Stimulated activated CD4-positive, alpha-beta T cell treated with anti-CD3 and anti-CD28 coated beads, Interleukin-15, amount 100 ng/mL, for 24 hours (primary cell): ENCODE data around the gene PDE4A.
"Not testable (repeated sequence)": the region's sequence is repeated elsewhere in the genome, so short reads cannot be mapped to it uniquely, and the experiment has no call there.

Source experiments
- DNase-seq: peaks from one replicate; pipeline ENCODE4 v3.0.0-alpha.2; 2020

The PDE4A gene

DNA sequence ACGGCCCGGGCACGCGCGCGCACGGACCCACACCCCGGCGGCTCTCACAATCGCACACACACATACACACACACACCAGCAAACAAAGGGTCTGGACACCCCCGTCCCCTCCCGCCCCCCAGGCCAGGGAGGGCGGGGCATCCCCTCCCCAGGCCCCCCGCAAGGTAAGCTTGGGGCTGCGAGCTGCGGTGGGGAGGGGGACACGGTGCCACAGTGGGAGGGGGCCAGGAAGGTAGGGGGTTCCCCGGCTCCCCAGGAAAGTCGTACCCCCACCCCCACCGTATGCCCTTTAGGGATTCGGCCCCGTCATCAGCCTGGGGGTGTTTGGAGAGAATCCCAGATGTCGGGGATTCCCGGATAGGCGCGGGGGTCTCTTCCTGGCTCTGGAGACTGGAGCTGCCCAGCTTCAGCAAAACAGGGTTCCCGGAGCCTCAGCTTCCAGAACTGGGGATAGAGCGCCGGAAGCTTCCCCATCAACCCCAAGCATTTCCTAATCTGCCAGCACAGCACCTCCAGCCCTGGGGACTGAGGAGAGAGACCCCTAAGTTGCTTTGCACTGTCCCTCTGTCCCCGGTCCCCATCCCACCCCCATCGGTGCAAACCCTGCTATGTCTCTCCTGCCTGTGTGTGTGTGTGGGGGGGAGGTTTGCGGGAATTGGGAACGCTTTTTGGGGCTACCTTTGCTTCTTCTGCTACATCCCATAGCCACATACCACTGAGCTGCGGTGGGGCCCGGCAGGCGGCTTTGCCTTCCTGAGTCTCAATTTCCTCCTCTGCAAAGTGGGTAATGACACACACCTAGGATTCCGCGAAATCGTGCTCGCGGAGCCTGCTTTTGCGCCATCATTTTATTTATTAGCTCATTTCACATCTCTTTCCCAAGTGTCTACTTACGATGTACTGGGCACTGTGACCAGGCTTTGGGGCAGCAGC lies 15.2 kb upstream of the PDE4A start:
- peak; percentile 75 for DNase-seq

DNA sequence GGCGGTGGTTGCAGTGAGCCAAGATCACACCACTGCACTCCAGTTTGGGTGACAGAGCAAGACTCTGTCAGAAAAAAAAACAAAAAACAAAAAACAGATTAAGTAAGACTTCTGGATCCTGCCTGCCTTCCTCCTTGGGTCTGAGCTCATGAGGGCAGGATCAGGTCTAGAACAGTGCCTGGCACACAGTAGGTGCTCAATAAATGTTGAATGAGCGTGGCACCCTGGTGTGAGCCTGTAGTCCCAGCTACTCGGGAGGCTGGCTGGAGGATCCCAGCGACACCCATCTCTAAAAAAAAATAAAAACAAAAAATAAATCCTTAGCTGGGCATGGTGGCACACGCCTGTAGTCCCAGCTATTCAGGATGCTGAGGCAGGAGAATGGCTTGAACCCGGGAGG lies 14.1 kb upstream of the PDE4A start:
- DNase-seq, result no peak

DNA sequence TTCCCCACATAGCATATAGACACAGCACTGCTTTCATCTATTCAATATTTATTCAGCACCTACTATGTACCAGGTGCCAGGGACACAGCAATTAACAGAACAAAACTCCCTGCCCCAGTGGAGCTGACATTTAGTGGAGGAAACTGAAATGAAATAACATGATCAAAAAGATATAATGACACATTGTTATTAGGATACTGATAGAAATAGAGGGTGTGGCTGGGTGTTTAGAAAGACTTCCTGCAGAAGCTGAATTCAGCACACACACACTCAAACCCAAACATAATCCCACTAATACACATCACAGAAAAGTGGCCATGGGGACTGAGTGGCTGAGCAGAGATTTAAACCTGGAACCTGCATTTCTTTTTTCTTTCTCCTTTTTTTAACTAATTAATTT lies 13.2 kb upstream of the PDE4A start:
- no peak for DNase-seq

DNA sequence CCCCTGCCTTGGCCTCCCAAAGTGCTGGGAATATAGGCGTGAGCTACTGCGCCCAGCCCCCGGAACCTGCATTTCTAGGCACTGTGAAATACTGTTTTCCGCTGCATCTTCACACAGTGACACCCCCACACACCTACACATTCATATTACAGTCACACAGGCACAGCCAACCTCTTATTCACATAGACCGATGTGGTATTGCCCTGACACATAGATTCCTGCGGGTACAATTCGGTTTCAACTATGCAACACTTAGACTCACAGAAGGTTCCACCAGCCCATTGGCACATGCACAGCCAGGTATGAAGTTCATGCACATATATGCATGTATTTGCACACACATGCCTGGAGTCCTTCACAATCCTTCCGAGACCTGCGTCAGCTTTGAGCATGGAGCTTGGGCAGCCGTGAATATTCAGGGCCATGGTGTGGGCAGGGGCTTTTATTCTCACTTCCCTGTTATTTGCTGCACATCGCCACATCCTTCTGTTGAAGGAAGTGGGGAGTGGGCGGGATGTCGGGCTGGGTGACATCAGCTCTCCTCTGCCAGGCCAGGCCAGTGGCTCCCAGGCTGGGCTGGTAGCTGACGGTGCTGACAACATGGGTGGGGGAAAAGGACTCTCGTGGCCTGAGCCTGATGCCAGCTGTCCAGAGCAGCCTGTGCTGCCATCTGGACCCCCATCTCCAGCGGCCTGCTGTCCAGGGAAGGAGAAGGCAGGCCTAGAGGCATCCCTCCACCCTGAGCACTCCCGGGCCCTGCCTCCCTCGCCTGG lies 11.6 kb upstream of the PDE4A start:
- peak; percentile 80 for DNase-seq

DNA sequence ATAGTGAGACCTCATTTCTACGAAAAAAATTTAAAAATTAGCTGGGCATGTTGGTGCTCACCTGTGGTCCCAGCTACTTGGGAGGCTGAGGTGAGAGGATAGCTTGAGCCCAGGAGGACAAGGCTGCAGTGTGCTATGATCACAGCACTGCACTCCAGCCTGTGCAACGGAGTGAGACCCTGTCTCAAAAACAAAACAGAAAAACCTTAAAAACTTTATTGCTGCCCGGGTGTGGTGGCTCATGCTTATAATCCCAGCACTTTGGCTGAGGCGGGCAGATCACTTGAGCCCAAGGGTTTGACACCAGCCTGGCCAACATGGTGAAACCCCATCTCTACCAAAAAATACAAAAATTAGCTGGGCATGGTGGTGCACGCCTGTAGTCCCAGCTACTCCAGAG lies 9.1 kb upstream of the PDE4A start:
- DNase-seq, result not testable (repeated sequence)

DNA sequence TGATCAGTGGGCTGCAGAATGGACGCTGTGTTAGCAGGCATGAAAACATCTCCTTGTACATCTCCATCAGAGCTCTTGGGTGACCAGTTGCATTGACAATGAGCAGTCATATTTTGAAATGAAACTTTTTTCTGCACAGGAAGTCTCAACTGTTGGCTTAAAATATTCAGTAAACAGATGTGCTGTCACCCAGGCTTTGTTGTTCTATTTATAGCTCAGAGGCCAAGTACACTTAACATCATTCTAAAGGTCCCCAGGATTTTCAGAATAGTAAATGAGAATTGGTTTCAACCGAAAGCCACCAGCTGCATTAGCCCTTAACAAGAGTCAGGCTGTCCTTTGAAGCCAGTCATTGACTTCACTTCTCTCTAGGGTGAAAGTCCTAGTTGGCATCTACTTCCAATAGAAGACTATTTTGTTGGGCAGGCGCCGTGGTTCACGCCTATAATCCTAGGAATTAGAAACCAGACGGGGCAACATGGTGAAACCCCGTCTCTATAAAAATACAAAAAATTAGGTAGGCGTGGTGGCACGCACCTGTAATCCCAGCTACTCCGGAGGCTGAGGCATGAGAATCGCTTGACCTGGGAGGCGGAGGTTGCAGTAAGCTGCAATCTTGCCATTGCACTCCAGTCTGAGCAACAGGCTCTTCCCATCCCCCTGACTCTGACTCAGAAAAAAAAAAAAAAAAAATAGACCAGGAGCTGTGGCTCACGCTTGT lies 7.9 kb upstream of the PDE4A start:
- no peak for DNase-seq

DNA sequence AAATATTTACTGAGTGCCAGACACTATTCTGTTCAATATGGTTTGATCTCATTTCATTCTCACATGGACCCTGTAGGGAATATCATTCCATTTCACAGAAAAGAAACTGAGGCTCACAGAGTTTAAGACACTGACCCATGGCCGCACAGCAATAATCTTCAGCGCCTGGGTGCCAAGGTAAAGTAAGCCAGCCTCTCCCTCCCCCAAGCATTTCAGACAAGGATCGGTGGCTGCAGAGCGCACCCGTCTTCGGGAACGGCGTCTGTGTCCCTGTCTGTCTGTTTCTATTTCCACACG lies 4.3 kb upstream of the PDE4A start:
- no peak for DNase-seq

DNA sequence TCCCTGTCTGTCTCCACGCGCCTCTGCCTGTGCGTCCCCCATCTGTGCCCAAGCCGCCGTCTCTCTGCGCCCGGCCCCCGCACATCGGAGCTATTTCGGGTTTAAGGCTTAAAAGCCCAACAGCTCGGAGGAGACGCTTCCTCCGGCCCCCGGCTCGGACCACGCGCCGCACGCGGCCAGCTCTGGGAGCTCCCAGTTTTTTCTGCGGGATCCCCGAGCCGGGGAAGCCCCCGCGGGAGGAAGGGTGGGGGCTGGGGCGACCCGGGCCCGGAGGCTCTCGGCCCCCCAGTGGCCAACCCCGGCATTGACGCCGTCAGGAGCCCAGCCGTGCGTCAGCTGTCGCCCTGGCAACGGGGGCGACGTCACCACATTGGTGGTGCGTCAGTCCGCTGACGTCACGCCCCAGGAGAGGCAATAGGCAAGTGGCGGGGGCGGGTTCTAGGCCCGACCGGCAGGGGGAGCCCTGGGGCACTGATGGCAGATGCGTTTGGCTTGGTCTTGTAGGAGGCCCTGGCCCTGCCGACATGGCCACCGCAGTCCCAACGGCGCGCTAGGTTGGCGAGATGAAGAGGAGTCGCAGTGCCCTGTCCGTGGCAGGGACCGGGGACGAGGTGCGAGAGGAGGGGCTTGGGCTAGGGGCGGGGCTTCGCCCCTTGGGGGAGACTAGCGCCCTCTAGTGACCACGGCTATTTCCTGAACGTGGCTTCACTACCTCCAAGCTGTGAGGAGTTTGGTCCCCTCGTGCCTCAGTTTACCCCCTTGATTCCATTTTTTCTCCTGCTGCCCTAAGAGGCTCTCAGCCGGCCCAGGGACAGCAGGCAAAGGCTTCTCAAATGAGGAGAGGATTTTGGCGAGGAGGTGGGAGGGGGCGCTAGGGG lies 3.7 kb upstream of the PDE4A start:
- peak; percentile 93 for DNase-seq

DNA sequence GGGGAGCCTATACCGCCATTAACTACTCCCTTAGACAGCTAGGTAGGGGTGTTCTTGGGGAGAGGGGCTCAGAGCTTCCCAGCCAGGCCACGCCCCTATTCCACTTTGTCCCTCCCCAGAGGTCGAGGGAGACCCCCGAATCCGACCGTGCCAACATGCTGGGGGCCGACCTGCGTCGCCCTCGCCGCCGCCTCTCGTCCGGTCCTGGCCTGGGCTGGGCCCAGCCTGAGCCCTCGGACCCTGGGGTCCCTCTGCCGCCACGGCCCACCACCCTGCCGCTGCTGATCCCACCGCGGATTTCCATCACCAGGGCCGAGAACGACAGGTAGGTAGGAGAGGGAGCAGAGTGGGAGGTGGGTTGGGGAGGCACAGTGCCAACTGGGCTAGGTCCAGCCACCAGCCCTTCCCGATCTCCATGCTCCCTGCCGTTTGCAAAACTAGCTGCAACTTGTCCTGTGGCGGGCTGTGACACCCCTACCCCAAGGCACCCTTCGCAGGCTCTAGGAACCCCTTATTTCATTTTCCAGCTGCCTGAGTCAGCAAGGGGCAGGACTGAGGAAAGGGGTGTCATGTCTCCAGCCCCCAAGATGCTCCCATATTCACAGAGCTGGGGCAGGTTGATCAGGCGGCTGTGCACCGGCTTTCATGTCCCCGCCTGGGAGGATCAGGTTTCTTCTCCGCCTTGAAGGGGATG lies 2.6 kb upstream of the PDE4A start:
- DNase-seq, result no peak

DNA sequence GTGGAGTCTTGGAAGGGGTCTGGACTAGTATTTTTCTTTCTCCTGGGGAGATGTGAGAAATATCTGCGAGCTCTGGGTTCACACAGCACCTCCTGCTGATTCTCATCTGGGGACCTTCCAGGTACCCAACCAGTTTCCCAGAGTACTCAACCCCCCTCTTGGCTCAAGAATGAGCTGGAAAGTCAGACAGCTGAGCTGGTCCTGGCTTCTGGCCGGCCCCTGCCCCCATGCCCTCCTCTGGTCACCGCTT lies 2.2 kb upstream of the PDE4A start:
- no peak for DNase-seq

DNA sequence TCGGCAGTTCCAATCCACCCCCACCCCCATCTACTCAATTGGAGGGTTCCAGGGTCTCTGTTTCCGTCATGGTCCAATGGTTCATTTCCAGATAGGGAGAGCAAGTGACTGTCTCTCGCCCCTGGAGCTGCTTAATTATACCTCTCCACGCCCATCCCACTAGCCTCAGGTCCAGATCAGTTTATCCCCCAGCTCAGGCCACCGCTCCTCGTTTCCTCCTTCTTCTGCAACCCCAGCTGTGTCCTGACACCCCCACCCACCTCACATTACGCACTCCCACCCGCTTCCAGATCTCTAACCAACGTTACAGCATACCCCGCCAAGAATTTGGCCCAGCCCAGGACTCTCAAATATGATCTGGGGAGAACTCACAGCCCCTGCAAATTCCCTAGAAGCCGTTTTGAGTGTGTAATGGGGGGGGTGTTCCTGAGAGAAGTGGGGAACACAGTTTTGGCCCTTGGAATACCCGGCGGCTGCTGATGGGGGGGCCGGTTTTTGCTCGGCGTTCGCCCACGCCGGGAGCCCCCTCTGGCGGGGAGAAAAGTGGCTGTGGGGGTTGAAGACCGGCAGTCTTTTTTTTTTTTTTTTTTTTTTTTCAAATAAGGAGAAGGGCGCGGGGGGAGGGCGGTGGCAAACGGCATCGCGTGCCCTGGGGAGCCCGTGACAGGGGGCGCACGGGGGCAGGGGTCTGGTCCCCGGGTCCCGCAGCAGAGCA lies 1.7 kb upstream of the PDE4A start:
- DNase-seq, result no peak

DNA sequence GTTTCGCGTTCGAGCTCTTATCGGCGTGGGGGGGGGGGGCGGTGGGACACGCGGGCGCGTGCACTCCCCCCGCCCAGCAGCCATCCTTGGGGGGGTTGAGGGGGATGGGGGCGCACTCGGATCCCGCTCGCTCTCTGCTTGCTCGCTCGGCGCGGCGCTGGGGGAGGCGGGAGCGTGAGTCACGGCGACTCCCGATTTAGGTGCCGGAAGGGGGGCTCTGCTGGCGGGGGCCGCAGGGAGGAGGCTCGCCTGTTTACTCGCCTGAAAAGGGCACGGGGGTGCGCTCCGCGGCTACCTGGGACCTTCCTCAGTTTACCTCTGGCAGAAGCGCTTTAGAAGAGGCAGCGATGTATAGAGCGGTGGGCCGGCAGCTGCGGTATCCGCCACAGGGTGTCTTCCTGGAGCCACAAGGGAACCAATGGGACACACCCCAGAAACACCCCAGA lies 1.1 kb upstream of the PDE4A start:
- DNase-seq, result peak; percentile 48

DNA sequence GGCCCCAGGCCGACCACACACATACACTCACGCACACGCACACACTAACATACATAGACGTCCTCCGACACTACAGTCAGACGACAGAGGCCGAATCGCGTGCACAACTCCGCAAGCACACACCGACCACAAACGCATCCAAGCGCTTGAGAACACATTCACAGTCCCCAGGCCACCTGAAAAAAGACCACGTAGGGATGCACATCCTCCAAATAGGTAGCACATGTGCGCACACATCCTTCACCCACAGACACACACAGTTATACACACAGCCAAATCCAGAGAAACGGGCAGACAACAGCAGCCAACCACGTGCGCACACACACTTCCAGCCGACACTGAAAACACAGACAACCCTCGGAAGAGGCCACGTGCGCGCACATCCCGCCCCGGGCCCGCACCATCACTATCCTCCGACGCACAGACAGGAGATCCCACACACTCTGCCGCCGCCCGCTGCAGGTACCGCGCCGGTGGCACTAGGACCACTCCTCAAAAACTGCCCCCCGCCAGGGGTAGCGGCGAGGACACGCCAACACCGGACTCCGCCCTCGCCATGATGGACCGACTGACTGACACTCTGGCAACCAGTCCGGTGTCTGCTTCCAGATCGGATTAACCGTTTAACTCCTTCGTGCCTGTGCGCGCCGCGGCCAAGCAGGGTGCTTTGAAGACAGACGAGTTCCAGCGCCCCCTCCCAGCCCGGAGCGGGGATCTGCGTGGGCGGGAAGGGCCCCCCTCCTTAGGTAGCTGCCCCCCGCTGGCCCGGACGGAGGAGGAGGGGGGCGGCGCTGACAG lies 493 bp upstream of the PDE4A start:
- peak; percentile 63 for DNase-seq

DNA sequence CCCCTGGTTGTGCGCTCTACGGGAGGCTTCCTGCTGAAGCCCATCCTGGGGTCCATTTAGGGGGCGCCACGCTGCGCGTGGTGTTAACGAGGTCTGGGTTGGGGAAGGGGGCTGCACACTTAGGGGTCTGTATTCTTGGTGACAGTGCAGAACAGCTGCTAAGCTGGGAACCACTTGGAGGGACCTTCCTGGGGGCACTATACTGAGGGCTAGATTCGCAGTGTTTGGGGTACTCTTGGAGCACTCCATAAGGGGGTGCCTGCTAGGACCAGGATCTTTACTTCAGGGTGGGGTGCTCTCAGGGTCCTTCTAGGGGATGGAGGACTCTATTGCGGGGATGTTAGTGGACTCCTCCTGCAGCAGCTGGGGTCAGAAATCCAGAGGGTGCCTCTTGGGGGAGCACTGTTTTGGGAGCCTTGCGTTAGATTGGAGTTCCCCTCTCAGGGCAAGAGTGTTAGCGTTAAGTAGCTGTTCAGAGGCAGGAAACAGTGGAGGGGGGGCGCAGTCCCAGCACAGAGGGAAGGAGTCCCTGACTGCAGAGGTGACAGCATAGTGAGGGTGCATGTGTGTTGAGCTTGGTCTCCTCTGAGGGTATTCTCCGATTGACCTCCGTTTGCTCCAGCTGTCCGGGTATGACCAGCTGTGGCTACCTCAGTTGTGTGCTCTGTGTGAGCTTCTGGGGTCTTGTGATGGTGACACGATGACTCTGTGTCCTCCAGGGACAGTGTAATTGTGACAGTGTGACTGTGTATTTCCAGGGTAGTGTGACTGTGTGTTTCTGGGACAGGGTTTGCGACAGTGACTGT lies 1.1 kb downstream of the PDE4A start:
- peak; percentile 34 for DNase-seq

DNA sequence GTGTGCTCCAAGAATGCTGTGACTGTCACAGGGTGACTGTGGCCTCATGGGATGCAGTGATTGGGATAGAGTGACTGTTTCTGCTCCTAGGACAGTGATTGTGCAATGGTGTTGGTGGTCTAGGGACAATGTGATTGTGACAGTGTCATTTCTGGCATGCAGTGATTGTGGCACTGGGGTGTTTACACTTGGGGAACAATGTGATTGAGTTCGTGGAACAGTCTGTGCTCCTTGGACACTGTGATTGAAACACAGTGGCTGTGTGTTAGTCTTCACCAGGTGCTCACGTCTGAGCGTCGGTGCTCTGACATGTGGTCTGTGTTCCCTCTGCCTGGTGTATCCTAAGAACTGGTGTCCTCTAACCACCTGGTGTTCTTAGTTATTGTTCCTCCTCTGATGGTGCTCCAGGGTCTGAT lies 1.7 kb downstream of the PDE4A start:
- no peak for DNase-seq

DNA sequence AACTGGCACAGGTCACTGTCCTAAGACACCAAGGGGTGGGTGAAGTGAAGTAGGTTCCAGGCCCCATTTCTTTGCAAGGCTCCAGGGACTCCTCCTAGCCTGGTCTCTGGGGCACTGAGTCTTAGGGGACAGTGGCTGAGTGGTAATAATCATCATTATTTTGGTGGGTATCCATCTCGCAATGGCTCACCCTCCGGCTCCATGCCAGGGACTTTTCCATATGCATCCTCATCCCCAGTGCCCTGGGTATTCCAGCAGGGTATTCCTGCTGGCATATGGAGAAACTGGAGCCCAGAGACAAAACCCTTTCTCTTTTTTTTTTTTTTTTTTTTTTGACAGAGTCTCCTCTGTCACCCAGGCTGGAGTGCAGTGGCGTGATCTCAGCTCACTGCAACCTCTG lies 2.5 kb downstream of the PDE4A start:
- no peak for DNase-seq

DNA sequence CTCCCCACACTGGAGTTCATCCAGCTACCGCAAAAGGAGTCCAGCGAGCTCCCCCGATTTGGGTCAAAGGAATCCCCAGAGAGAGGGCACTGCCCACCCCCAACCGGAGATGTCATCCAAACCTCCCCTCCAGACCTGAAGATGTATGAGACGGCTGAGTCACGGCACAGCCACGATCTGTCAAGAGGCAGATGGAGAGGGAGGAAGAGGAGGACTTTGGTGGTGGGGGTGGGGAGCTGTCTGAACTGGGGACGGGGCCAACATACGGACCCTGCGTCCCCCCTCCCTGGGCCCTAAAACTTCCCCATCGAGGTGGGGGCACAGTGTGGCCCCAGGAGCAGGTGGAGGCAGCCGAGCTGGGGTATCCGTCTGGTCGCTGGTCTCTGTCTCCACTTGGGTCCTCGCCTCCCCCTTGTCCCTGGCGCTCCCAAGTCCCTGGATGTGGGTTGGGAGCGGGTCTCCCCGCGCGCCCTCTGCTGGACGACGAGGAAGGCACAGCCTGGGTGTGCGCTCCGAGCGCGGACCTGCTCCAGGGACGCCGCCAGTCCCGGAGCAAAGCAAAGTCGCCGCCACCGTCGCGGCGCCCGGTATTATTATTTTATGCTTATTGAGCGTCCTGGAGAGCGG lies 3.8 kb downstream of the PDE4A start:
- peak; percentile 78 for DNase-seq

DNA sequence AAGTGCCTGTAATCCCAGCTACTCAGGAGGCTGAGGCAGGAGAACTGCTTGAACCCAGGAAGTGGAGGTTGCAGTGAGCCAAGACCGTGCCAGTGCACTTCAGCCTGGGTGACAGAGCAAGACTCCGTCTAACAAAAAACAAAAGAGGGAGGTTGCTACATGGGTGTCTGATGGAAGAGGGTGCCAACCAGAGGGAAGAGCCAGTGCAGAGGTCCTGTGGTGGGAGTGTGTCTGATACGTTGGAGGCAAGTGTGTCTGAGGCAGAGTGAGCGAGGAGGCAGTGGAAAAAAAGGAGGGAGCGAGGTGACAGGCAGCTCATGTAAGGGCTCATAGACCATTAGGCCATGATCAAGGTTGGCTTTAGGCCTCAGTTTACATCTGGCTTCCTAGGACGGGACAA lies 6.8 kb downstream of the PDE4A start:
- DNase-seq, result no peak

DNA sequence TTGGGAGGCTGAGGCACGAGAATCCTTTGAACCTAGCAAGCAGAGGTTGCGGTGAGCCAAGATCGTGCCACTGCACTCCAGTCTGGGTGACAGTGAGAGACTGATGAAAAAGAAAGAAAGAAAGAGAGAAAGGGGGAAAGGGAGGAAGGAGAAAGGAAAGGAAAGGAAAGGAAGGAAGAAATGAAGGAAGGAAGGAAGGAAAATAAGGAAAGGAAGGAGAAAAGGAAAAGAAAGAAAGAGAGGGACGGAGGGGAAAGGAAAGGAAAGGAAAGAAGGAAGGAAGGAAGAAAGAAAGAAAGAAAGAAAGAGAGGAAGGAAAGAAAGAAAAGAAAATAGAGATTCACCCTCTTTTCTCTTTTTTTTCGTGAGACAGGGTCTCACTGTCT lies 8.7 kb downstream of the PDE4A start:
- no peak for DNase-seq
